GM18517 (cell line): ENCODE results near the gene PFDN6.
A peak's percentile ranks its signal among the peaks of the same experiment; 100 is the strongest.
"Not testable (repeated sequence)": the region's sequence is repeated elsewhere in the genome, so short reads cannot be mapped to it uniquely, and the experiment has no call there.

ENCODE experiments used
- ATAC-seq: cut with Tn5 transposase; IDR thresholded peaks from one replicate; pipeline ENCODE4 v1.9.1; 2021; ENCODE audit warnings: mild to moderate bottlenecking, moderate library complexity; ENCODE audit not compliant: unreplicated experiment

The PFDN6 gene

GRCh38 chr6:33273129-33273923 lies 16.1 kb upstream of the PFDN6 start:
- ATAC-seq: no peak

GRCh38 chr6:33273924-33274902 lies 15.2 kb upstream of the PFDN6 start:
- no peak for ATAC-seq

DNA sequence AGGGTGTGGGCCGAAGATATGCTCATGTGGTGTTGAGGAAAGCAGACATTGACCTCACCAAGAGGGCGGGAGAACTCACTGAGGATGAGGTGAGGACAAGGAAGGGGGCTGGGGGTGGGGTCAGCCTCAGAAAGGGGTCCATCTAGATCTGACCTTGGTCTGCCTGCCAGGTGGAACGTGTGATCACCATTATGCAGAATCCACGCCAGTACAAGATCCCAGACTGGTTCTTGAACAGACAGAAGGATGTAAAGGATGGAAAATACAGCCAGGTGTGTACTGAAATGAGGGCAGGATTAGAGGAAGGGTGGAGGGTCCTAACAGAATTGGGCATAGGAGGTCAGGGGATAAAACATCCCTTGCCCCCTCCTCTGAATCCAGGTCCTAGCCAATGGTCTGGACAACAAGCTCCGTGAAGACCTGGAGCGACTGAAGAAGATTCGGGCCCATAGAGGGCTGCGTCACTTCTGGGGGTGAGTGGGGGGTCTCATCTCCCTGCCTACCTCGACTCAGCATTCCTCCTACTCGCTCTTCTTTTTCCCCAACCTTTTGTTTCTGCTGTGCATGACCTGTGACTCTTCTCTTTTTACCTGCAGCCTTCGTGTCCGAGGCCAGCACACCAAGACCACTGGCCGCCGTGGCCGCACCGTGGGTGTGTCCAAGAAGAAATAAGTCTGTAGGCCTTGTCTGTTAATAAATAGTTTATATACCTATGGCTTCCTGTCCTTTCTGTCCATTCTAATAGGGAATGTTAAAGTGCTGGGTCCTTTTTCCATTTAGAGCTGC lies 13.4 kb upstream of the PFDN6 start:
- ATAC-seq: not testable (repeated sequence)

GRCh38 chr6:33276581-33276863 lies 12.9 kb upstream of the PFDN6 start:
- no peak for ATAC-seq

DNA sequence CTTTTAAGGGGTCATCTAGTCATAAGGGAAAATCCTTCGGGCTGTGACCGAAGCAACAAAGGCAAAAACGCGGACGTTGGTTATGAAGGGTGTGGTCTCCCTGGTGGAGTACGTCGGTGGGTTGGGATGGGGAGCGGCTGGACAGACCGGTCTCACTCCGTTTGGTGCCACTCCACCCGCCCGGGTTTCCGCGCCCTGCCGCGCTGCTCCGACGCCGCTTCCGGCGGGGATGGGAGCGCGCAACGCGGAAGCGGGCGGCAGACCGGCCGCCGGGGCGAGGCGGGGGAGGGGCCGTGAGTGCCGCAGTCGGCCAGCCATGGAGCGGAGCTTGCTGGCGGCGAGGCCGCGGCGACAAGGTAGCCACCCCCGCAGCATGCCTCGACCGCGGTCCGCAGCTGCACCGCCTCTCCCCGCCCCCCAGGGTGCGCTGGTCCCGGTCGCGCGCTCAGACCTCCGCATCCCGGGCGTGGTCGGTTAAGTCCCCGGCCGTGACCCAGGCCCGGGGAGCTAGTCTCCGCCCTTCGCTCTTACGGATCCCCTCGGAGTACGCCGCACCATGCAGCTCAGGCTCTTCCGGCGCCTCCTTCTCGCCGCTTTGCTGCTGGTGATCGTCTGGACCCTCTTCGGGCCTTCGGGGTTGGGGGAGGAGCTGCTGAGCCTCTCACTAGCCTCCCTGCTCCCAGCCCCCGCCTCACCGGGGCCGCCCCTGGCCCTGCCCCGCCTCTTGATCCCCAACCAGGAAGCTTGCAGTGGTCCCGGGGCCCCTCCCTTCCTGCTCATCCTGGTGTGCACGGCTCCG lies 12.3 kb upstream of the PFDN6 start, which contains the start of gene B3GALT4:
B3GALT4 (plus strand) TSS at position 260 of the 799 bp plus-strand sequence; CDS start at position 557, 297 bp downstream.
- ATAC-seq: peak; percentile 42

- no peak for ATAC-seq
Observed at GRCh38 chr6:33277663-33278391, 11.6 kb upstream of the PFDN6 start.

GRCh38 chr6:33278392-33278741 lies 11.0 kb upstream of the PFDN6 start:
- ATAC-seq: no peak

- ATAC-seq: no peak
Observed at GRCh38 chr6:33278810-33279209, 10.6 kb upstream of the PFDN6 start.

DNA sequence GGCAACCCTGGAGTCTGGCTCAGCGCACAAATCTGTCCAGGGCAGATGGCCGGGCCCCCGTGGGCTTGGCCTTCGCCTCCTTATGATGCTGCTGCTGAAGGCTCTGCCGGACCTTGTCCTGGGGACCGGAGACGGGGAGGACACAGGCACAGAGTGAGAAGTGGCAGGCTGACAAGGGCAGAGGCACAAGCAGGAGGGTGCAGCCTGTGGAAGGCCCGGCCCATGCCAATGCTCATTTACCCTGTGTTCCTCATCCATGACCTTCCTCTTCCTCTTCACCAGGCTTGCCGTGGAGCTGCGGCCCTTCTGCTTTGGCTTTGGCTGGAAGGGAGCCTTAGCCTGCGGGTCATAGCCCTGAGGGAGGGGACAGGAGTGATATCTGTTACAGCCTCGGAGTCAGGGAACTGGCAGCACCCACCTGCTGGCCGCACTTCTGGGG lies 10.1 kb upstream of the PFDN6 start:
- no peak for ATAC-seq

DNA sequence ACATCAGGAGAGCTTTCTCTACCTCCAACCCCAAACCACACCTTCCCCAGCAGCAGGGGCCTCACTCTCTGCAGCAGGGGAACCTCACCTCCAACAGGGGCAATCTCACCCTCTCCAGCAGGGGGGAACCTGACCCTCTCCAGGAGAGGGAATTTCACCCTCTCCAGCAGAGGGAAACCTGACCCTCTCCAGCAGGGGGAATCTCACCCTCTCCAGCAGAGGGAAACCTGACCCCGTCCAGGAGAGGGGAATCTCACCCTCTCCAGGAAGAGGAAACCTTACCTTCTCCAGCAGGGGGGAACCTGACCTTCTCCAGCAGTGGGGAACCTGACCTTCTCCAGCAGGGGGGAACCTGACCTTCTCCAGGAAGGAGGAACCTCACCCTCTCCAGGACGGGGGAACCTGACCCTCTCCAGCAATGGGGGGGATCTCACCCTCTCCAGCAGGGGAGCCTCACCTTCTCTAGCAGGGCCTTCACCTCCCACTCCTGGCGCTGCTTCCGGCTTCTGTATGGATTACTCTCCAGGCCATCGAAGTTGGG lies 9.4 kb upstream of the PFDN6 start:
- ATAC-seq: no peak

- ATAC-seq: no peak
Observed at GRCh38 chr6:33280539-33280938, 8.9 kb upstream of the PFDN6 start.

DNA sequence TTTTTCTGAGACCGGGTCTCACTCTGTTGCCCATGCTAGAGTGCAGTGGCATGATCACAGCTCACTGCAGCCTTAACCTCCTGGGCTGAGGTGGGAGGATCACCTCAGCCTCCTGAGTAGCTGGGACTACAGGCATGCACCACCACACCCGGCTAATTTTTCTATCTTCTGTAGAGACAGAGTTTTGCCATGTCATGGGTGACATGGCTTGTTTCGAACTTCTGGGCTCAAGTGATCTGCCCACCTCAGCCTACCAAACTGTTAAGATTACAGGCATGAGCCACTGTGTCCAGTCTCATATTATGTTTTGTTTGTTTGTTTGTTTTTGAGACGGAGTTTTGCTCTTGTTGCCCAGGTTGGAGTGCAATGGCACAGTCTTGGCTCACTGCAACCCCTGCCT lies 4.2 kb upstream of the PFDN6 start:
- ATAC-seq: not testable (repeated sequence)

DNA sequence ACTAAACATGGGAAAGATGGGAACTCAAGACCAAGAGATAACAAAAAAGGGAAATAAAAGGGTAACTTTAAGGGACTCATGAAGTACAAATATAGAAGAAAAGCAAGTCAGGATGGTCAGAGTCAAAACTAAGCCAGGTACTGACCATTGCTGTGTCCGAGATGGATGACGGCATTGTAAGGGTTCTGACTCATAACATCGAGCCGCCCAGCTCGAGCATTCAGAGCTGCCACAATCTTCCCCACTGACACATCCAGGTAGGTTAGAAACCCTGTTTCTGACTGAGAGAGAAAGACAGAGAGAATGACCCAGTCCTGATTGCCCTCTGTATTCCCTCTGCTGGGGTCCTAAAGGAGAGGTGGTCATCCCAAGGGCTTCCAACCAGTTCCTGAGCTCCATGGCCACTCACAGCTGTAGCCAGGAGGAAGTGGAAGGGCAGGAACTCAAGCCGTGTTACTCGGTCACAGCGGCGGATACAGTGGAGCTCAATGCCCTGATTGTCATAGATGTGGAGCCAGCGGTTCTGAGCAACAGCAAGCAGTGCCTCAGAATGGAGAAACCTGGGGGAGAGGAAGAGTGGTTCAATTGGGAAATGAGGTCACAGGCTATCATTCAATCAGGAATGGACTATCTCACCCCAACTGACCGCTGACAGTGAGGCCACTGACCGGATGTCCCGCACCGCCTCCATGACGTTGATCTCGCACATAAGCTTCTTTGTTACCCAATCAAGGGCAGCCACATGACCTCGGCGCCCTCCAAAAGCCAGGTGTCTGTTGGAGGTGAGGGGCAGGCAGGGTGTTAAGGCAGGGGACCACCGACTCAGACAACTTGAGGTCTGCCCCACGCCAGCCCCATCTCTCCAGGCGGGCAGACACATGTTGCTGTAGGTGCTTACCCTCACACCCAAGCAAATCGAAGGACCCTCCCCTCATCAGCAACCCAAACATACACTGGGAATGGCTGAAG lies 2.2 kb upstream of the PFDN6 start:
- ATAC-seq: no peak

GRCh38 chr6:33288141-33288920 lies 1.1 kb upstream of the PFDN6 start:
- ATAC-seq: no peak

DNA sequence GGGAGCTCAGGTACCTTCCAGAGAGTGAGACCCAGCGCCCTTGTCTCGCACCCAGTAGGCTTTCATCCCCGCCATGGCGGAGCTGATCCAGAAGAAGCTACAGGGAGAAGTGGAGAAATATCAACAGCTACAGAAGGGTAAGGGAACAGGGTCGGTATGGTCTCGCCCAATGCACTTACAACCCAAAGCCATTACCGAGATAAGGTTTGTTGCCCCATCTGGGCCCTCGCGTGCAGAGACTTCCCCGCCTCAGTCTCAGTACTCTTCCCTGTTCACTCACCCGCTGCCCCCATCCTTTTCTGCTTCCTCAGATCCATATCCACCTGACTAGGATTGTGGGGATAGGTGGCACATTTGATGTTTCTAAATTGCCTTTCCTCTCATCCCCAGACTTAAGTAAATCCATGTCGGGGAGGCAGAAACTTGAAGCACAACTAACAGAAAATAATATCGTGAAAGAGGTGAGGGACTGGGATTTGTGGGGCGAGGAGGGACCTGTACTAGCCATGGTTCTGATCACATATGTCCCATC lies 449 bp downstream of the PFDN6 start:
- no peak for ATAC-seq

GRCh38 chr6:33290459-33290858 lies 1.1 kb downstream of the PFDN6 start:
- ATAC-seq: no peak

GRCh38 chr6:33292996-33293682 lies 3.7 kb downstream of the PFDN6 start:
- no peak for ATAC-seq
